Fibroblast of gingiva (primary cell): ENCODE measurements around the gene MOCS3.
"Not testable (repeated sequence)": the region's sequence is repeated elsewhere in the genome, so short reads cannot be mapped to it uniquely, and the experiment has no call there.

Source experiments
- DNase-seq: peaks from one replicate; pipeline ENCODE4 v3.0.0-alpha.2; 2011; ENCODE audit warnings: low read depth

MOCS3 gene

GRCh38 chr20:50932016-50932485 lies 26.6 kb upstream of the MOCS3 start:
- no peak for DNase-seq

GRCh38 chr20:50932691-50933280 lies 25.8 kb upstream of the MOCS3 start:
- DNase-seq, result peak; percentile 44

GRCh38 chr20:50933589-50933988 lies 25.0 kb upstream of the MOCS3 start:
- DNase-seq, result no peak

- DNase-seq, result no peak
Observed at GRCh38 chr20:50943069-50943468, 15.5 kb upstream of the MOCS3 start.

- peak; percentile 18 for DNase-seq
Observed at GRCh38 chr20:50948132-50948785, 10.4 kb upstream of the MOCS3 start.

GRCh38 chr20:50953196-50953595 lies 5.4 kb upstream of the MOCS3 start:
- DNase-seq, result no peak

GRCh38 chr20:50953821-50954220 lies 4.8 kb upstream of the MOCS3 start:
- DNase-seq, result no peak

- DNase-seq, result peak; percentile 27
Observed at GRCh38 chr20:50957276-50957675, 1.3 kb upstream of the MOCS3 start.

GRCh38 chr20:50957798-50958614 lies 612 bp upstream of the MOCS3 start, which contains the start of gene DPM1:
DPM1 (minus strand) TSS chr20:50958532; CDS start chr20:50958523, 9 bp downstream.
- DNase-seq, result peak; percentile 88

GRCh38 chr20:50959543-50960126 lies 1.0 kb downstream of the MOCS3 start:
- no peak for DNase-seq

- DNase-seq, result no peak
Observed at GRCh38 chr20:50967586-50967985, 9.0 kb downstream of the MOCS3 start.

- DNase-seq, result no peak
Observed at GRCh38 chr20:50968289-50968688, 9.7 kb downstream of the MOCS3 start.

GRCh38 chr20:50969435-50969834 lies 10.8 kb downstream of the MOCS3 start:
- DNase-seq, result no peak

- DNase-seq, result no peak
Observed at GRCh38 chr20:50969912-50970311, 11.3 kb downstream of the MOCS3 start.

- no peak for DNase-seq
Observed at GRCh38 chr20:50975701-50976330, 17.2 kb downstream of the MOCS3 start.

- DNase-seq, result no peak
Observed at GRCh38 chr20:50977066-50978021, 18.7 kb downstream of the MOCS3 start.

GRCh38 chr20:50978533-50978932 lies 19.9 kb downstream of the MOCS3 start:
- not testable (repeated sequence) for DNase-seq

- peak; percentile 96 for DNase-seq
Observed at GRCh38 chr20:50980071-50980681, 21.6 kb downstream of the MOCS3 start.

- DNase-seq, result peak; percentile 48
Observed at GRCh38 chr20:50980851-50981713, 22.5 kb downstream of the MOCS3 start.

- no peak for DNase-seq
Observed at GRCh38 chr20:50981714-50982048, 23.1 kb downstream of the MOCS3 start.
